A549 (cell line): ENCODE measurements around the gene BNC2. TPM values are rescaled to one million over a fixed set of nuclear protein-coding genes. Genes with fewer than 3 reads are reported as not detected.
"Not testable (repeated sequence)": the region's sequence is repeated elsewhere in the genome, so short reads cannot be mapped to it uniquely, and the experiment has no call there.

Experiments
- ATAC-seq, 2 experiments: fragments of 200-7000 bp in 1 of 2; fragments of >200 bp in 1 of 2; cut with Nextera tagmentation in 1 of 2; cut with Tn5 transposase in 1 of 2; 3 replicates each; pipeline versions ENCODE4 v1.8.0 to v1.9.1; 2018 to 2020; ENCODE audit warnings: mild to moderate bottlenecking in 1 of 2, moderate library complexity in 1 of 2
- CTCF ChIA-PET: fragments of 300-600 bp; sonication (Branson Sonifier 250); formaldehyde crosslinking; extraction: SDS; loops from one replicate; lab custom pipeline; 2021; ENCODE audit warnings: antibody characterized with exemption, inconsistent platforms; lab: Yijun Ruan, JAX
- POLR2A ChIA-PET: fragments of 350-600 bp; formaldehyde crosslinking; extraction: SDS; loops from one replicate; lab custom pipeline; 2021; ENCODE audit warnings: antibody characterized with exemption, inconsistent platforms; lab: Yijun Ruan, JAX
- DNase-seq, 2 experiments: peaks; one replicate each; pipeline versions ENCODE4 v3.0.0 to v3.0.0-alpha.2; 2011 to 2016; ENCODE audit warnings: low read depth in 1 of 2, low spot score in 1 of 2
- FAIRE-seq: peaks from 2 replicates; lab custom pipeline; 2011; peaks lifted over from hg19 to GRCh38; lab: Jason Lieb, UNC
- H3K27ac ChIP-seq, 2 experiments: fragments of >200 bp; sonication (Bioruptor Twin); formaldehyde crosslinking; 3 replicates each; pipeline ENCODE4 v1.5.1; 2016 to 2017
- H3K4me1 ChIP-seq: fragments of >200 bp; sonication (Bioruptor Twin); formaldehyde crosslinking; 3 replicates; pipeline ENCODE4 v1.6.1; 2016
- H3K4me2 ChIP-seq: fragments of >200 bp; sonication (Bioruptor Twin); formaldehyde crosslinking; 3 replicates; pipeline ENCODE4 v1.6.1; 2016
- H3K4me3 ChIP-seq: fragments of >200 bp; sonication (Bioruptor Twin); formaldehyde crosslinking; 3 replicates; pipeline ENCODE4 v1.5.1; 2016
- H3K9me3 ChIP-seq: fragments of >200 bp; sonication (Bioruptor Twin); formaldehyde crosslinking; 3 replicates; pipeline ENCODE4 v1.6.1; 2016
- CBX2 ChIP-seq: fragments of 200-600 bp; sonication (generic); IDR thresholded peaks from 2 replicates; pipeline ENCODE4 v1.6.1; 2016; ENCODE audit warnings: low read depth, mild to moderate bottlenecking, borderline replicate concordance
- CHD2 ChIP-seq: fragments of 150-350 bp; IDR thresholded peaks from 2 replicates; pipeline ENCODE4 v1.6.1; 2014; ENCODE audit warnings: low read length; ENCODE audit not compliant: partially characterized antibody
- EHMT2 ChIP-seq: fragments of 200-600 bp; sonication (generic); IDR thresholded peaks from 2 replicates; pipeline ENCODE4 v1.6.1; 2016; ENCODE audit warnings: antibody characterized with exemption, low read depth, mild to moderate bottlenecking, moderate library complexity
- FOSB ChIP-seq: fragments of 250-450 bp; sonication (Bioruptor Pico); IDR thresholded peaks from 2 replicates; pipeline ENCODE4 v1.5.0; 2020; ENCODE audit warnings: mild to moderate bottlenecking, moderate library complexity
- FOSL2 ChIP-seq, 2 experiments: fragments of 450-650 bp in 1 of 2; fragments of >200 bp in 1 of 2; sonication (Bioruptor Twin) in 1 of 2; formaldehyde crosslinking; IDR thresholded peaks; 2 replicates each; pipeline versions ENCODE4 v1.5.0 to v1.6.1; 2016 to 2020; ENCODE audit warnings: mild to moderate bottlenecking in 1 of 2, moderate library complexity in 1 of 2
- GATA3 ChIP-seq: IDR thresholded peaks from 2 replicates; pipeline ENCODE4 v1.6.1; 2012; ENCODE audit warnings: borderline replicate concordance
- HDAC2 ChIP-seq: fragments of 200-600 bp; sonication (generic); IDR thresholded peaks from 2 replicates; pipeline ENCODE4 v1.6.1; 2016
- HEYL ChIP-seq: fragments of 250-450 bp; sonication (Bioruptor Pico); IDR thresholded peaks from 2 replicates; pipeline ENCODE4 v1.8.0; 2021; ENCODE audit warnings: mild to moderate bottlenecking, moderate library complexity
- JUN ChIP-seq, 2 experiments: fragments of >200 bp; sonication (Bioruptor Twin); formaldehyde crosslinking; IDR thresholded peaks; 2 replicates in 1 of 2; 3 replicates in 1 of 2; pipeline ENCODE4 v1.6.1; 2016 to 2017
- MAFK ChIP-seq: fragments of 450-650 bp; IDR thresholded peaks from 2 replicates; pipeline ENCODE4 v1.6.1; 2014; ENCODE audit not compliant: partially characterized antibody
- RAD21 ChIP-seq, 2 experiments: fragments of >200 bp in 1 of 2; sonication (Bioruptor Twin) in 1 of 2; formaldehyde crosslinking in 1 of 2; IDR thresholded peaks in 1 of 2; conservative IDR thresholded peaks in 1 of 2; 2 replicates in 1 of 2; 3 replicates in 1 of 2; pipeline ENCODE4 v1.6.1; 2012 to 2018; ENCODE audit warnings: inconsistent platforms in 1 of 2
- RNF2 ChIP-seq: fragments of 200-600 bp; sonication (generic); IDR thresholded peaks from 2 replicates; pipeline ENCODE4 v1.6.1; 2016; ENCODE audit warnings: low read depth, mild to moderate bottlenecking, antibody characterized with exemption, moderate library complexity, borderline replicate concordance
- SREBF2 ChIP-seq: fragments of 450-650 bp; IDR thresholded peaks from 2 replicates; pipeline ENCODE4 v1.6.1; 2014; ENCODE audit warnings: mild to moderate bottlenecking, moderate library complexity
- ZC3H11A ChIP-seq: fragments of 450-650 bp; IDR thresholded peaks from 2 replicates; pipeline ENCODE4 v1.6.1; 2014; ENCODE audit warnings: antibody characterized with exemption, mild to moderate bottlenecking
- ZFP36 ChIP-seq: fragments of 450-650 bp; IDR thresholded peaks from 2 replicates; pipeline ENCODE4 v1.6.1; 2014; ENCODE audit warnings: borderline replicate concordance; ENCODE audit not compliant: partially characterized antibody
- ZNF302 ChIP-seq: fragments of 250-450 bp; sonication (Bioruptor Pico); IDR thresholded peaks from 2 replicates; pipeline ENCODE4 v1.9.0; 2021; ENCODE audit warnings: inconsistent platforms, mild to moderate bottlenecking, moderate library complexity
- WGBS: methylation state at CpG from one replicate; pipeline ENCODE4 v1.1.6; 2017; ENCODE audit errors: missing lambda C conversion rate; 5-methylcytosine and 5-hydroxymethylcytosine counted together
- polyA plus RNA-seq, 4 experiments: library from polyadenylated mRNA; depleted of rRNA in 3 of 4; stranded (reverse); fragments of >200 nt; fragmentation: RNase III in 1 of 4; extraction: RNeasy Plus Mini Kit Qiagen cat#74134 plus additional on column Dnase treatment in 1 of 4; gene quantifications; 2 replicates in 3 of 4; 3 replicates in 1 of 4; pipeline ENCODE4 v1.2.3, GENCODE V29; 2011 to 2017
- TF ChIP-seq, protein P1 (sequence below): IDR thresholded peaks from 2 replicates; pipeline ENCODE4 v1.6.1; 2012
- TF ChIP-seq, protein P2 (sequence below): fragments of 200-600 bp; sonication (generic); IDR thresholded peaks from 2 replicates; pipeline ENCODE4 v1.6.1; 2016; ENCODE audit warnings: antibody characterized with exemption, mild to moderate bottlenecking, moderate library complexity
- TF ChIP-seq, protein P3 (sequence below): fragments of 250-450 bp; sonication (Bioruptor Pico); IDR thresholded peaks from 2 replicates; pipeline ENCODE4 v1.5.0; 2020; ENCODE audit warnings: low read depth, mild to moderate bottlenecking, moderate library complexity
- TF ChIP-seq, protein P4 (sequence below): fragments of >200 bp; sonication (Bioruptor Twin); formaldehyde crosslinking; IDR thresholded peaks from 2 replicates; pipeline ENCODE4 v1.6.1; 2016

The BNC2 gene
- polyA plus RNA-seq, 2 of the 4 experiments (the other 2 are of a cell fraction), result 6.2 to 7.5 TPM

DNA sequence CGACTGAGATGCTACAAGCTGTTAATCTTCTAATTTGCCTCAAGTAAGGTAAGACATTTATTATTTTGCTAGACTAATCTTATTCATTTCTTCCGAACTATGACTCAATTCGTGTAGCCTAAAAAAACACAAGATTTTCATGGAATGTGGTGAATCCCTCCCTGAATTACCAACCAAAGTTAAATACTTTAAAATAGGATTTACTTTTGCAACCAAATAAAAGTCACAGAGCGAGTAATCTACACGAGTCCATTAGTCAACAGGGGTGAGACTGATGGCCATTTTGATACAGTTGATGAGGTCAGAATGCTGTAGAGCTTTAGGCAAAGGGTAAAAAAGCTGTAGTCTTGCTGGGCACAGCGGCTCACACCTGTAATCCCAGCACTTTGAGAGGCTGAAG is 13.1 kb upstream of the BNC2 start:
- no peak for DNase-seq
- POLR2A ChIA-PET, result no interaction called here
- CTCF ChIA-PET, result no interaction called here
- H3K4me3 ChIP-seq, result no peak overlapping the region
- H3K27ac ChIP-seq, result no peak overlapping the region
- H3K4me1 ChIP-seq, result no peaks in the 10 kb centered on the region
- TF ChIP-seq SREBF2, result no peak
- no peak for TF ChIP-seq ZC3H11A
- no peak for TF ChIP-seq MAFK
- no peak for TF ChIP-seq RAD21 (conservative IDR thresholded peaks at IDR 0.05 in 1 of 2, IDR thresholded peaks at IDR 0.05 in 1 of 2)
- no peak for TF ChIP-seq FOSL2 (IDR thresholded peaks at IDR 0.05)
- no peak for TF ChIP-seq FOSL2 (CRISPR knock-in tag; IDR thresholded peaks at IDR 0.05)
- TF ChIP-seq, protein P1, sequence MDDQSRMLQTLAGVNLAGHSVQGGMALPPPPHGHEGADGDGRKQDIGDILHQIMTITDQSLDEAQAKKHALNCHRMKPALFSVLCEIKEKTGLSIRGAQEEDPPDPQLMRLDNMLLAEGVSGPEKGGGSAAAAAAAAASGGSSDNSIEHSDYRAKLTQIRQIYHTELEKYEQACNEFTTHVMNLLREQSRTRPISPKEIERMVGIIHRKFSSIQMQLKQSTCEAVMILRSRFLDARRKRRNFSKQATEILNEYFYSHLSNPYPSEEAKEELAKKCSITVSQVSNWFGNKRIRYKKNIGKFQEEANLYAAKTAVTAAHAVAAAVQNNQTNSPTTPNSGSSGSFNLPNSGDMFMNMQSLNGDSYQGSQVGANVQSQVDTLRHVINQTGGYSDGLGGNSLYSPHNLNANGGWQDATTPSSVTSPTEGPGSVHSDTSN, result no peak
- TF ChIP-seq RNF2, result no peak
- no peak for TF ChIP-seq GATA3
- TF ChIP-seq ZFP36, result no peak
- no peak for TF ChIP-seq HEYL (CRISPR knock-in tag)
- TF ChIP-seq CHD2, result no peak
- TF ChIP-seq, protein P2, sequence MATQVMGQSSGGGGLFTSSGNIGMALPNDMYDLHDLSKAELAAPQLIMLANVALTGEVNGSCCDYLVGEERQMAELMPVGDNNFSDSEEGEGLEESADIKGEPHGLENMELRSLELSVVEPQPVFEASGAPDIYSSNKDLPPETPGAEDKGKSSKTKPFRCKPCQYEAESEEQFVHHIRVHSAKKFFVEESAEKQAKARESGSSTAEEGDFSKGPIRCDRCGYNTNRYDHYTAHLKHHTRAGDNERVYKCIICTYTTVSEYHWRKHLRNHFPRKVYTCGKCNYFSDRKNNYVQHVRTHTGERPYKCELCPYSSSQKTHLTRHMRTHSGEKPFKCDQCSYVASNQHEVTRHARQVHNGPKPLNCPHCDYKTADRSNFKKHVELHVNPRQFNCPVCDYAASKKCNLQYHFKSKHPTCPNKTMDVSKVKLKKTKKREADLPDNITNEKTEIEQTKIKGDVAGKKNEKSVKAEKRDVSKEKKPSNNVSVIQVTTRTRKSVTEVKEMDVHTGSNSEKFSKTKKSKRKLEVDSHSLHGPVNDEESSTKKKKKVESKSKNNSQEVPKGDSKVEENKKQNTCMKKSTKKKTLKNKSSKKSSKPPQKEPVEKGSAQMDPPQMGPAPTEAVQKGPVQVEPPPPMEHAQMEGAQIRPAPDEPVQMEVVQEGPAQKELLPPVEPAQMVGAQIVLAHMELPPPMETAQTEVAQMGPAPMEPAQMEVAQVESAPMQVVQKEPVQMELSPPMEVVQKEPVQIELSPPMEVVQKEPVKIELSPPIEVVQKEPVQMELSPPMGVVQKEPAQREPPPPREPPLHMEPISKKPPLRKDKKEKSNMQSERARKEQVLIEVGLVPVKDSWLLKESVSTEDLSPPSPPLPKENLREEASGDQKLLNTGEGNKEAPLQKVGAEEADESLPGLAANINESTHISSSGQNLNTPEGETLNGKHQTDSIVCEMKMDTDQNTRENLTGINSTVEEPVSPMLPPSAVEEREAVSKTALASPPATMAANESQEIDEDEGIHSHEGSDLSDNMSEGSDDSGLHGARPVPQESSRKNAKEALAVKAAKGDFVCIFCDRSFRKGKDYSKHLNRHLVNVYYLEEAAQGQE, result no peak
- no peak for TF ChIP-seq HDAC2
- TF ChIP-seq JUN (IDR thresholded peaks at IDR 0.05), result no peak
- TF ChIP-seq EHMT2, result no peak
- TF ChIP-seq ZNF302 (CRISPR knock-in tag), result no peak
- TF ChIP-seq, protein P3, sequence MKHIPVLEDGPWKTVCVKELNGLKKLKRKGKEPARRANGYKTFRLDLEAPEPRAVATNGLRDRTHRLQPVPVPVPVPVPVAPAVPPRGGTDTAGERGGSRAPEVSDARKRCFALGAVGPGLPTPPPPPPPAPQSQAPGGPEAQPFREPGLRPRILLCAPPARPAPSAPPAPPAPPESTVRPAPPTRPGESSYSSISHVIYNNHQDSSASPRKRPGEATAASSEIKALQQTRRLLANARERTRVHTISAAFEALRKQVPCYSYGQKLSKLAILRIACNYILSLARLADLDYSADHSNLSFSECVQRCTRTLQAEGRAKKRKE (CRISPR knock-in tag), result no peak
- TF ChIP-seq FOSB (CRISPR knock-in tag), result no peak
- no peak for TF ChIP-seq CBX2
- TF ChIP-seq, protein P4, sequence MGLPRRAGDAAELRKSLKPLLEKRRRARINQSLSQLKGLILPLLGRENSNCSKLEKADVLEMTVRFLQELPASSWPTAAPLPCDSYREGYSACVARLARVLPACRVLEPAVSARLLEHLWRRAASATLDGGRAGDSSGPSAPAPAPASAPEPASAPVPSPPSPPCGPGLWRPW, result no peak
- no peak for ATAC-seq
- FAIRE-seq, result no peak
- no peak overlapping the region for H3K4me2 ChIP-seq
- H3K9me3 ChIP-seq, result no peaks in the 10 kb centered on the region
- WGBS, result 72% methylated on average over 6 of the region's 6 CpGs

DNA sequence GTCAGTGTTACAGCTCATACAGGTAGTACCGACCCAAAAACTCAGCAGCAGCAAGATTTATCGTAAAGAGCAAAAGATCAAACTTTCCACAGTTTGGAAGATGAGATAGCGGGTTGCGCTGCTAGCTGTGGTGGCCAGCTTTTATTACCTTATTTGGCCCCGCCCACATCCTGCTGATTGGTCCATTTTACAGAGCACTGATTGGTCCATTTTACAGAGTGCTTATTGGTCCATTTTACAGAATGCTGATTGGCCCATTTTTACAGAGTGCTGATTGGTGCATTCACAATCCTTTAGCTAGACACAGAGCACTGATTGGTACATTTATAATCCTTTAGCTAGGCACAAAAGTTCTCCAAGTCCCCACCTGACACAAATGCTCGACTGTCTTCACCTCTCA is 12.0 kb upstream of the BNC2 start:
- not testable (repeated sequence) for H3K27ac ChIP-seq, DNase-seq

More for the DNA sequence above, 12.0 kb upstream of the BNC2 start:
- H3K4me2 ChIP-seq, ATAC-seq, H3K9me3 ChIP-seq, H3K4me3 ChIP-seq, H3K4me1 ChIP-seq, CTCF ChIA-PET, POLR2A ChIA-PET, FAIRE-seq: not testable (repeated sequence)
- WGBS, result 79% methylated on average over 6 of the region's 6 CpGs
